Astrocyte of the spinal cord (primary cell): Measurements from ENCODE around the gene LIPM.
A peak's percentile ranks its signal among the peaks of the same experiment; 100 is the strongest.

Experiments used
- DNase-seq: peaks from one replicate; pipeline ENCODE4 v3.0.0; 2011; ENCODE audit warnings: low read depth, low spot score
- H3K4me3 ChIP-seq: 2 replicates; pipeline ENCODE4 v1.5.1; 2011; ENCODE audit warnings: low read depth, mild to moderate bottlenecking, low read length, moderate library complexity
- in situ Hi-C: cut with HindIII; loops from 2 replicates; pipeline ENCODE4 v1.10.0; 2017; ENCODE audit warnings: low sequenced_read_pairs
- TF ChIP-seq, protein P1 (sequence below): IDR thresholded peaks from 2 replicates; pipeline ENCODE4 v1.5.1; 2012; ENCODE audit warnings: low read depth, mild to moderate bottlenecking, low read length, inconsistent platforms

The LIPM gene

DNA sequence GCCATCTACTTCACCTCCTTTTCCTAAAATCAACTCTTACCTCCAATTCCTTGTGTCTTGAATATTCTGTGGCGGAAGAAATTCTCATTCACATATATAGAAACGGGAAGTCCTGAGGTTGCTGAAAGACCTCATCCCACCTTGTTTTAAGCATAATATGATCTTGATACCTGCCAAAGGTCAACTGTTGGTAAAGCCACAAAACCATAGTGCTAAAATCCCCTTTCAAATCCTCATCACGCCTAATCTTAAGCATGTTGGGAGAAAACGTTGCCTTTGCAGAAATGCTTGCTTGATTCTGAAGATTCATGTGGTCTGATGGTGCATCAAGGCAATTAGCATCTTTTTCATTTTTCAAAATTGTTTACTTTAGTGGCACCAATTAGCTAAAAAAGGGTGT lies 40.6 kb downstream of the LIPM start:
- no peak for DNase-seq
- in situ Hi-C loops: no loop called here
- TF ChIP-seq, protein P1, sequence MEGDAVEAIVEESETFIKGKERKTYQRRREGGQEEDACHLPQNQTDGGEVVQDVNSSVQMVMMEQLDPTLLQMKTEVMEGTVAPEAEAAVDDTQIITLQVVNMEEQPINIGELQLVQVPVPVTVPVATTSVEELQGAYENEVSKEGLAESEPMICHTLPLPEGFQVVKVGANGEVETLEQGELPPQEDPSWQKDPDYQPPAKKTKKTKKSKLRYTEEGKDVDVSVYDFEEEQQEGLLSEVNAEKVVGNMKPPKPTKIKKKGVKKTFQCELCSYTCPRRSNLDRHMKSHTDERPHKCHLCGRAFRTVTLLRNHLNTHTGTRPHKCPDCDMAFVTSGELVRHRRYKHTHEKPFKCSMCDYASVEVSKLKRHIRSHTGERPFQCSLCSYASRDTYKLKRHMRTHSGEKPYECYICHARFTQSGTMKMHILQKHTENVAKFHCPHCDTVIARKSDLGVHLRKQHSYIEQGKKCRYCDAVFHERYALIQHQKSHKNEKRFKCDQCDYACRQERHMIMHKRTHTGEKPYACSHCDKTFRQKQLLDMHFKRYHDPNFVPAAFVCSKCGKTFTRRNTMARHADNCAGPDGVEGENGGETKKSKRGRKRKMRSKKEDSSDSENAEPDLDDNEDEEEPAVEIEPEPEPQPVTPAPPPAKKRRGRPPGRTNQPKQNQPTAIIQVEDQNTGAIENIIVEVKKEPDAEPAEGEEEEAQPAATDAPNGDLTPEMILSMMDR: no peak
- no peak overlapping the region for H3K4me3 ChIP-seq

DNA sequence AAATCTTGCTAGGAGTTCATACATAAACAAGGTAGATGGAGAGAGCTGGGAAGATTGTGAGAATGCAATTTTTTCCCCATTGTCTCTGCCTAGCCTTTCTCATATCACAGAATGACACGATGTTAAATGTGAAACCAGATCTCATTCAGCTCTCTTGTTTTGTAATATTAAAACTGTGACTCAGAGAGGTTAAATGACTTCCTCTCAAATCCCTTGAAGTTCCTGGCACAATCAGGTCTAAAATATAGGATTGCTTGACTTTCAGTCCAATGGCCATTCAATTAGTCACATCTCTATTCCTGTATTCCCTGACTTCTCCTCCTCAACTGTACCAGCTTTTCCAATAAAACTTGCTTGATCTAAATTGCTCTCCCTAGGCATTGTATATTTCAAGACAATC lies 46.0 kb downstream of the LIPM start:
- DNase-seq: peak; percentile 77
- in situ Hi-C loops: no loop called here
- H3K4me3 ChIP-seq: no peak overlapping the region
- TF ChIP-seq, protein P1: no peak

DNA sequence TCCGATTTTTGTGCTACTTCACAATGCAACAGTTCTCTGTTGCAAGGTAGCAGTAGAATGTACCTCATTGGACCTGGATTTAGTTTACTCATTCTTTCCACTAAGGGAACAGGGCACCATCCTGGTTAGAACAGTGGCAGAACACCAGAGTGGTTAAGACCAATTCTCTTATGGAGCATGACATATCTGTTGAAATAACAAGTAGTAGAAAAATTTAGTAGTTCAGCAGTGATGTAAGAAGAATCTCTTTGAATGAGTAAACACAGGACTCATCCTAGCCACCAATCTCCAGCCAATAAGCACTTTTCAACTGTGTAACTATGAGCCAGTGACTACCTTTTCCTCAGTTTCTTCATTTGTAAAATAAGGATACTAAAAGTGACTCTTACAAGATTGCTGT lies 46.7 kb downstream of the LIPM start:
- H3K4me3 ChIP-seq: no peak overlapping the region
- in situ Hi-C loops: no loop called here
- TF ChIP-seq, protein P1: no peak
- peak; percentile 32 for DNase-seq

DNA sequence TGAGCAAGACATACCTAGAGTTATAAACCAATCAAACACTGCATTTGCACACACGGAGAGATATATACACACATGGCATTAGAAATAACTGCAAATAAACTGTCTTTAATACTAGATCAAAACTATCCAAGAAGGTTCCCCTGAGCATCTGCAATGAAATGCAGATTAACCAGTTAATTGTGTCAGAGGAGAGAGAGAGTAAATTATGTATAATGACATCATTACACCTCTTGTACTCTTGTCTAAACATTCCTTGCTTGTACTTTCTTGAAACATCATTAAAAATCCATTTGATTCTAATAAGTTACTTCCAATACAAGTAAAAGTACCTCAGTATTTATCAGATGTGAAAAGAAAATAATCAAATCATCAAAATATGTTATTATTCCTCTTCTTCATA lies 48.2 kb downstream of the LIPM start:
- no peak overlapping the region for H3K4me3 ChIP-seq
- in situ Hi-C loops: no loop called here
- no peak for DNase-seq
- TF ChIP-seq, protein P1: no peak

DNA sequence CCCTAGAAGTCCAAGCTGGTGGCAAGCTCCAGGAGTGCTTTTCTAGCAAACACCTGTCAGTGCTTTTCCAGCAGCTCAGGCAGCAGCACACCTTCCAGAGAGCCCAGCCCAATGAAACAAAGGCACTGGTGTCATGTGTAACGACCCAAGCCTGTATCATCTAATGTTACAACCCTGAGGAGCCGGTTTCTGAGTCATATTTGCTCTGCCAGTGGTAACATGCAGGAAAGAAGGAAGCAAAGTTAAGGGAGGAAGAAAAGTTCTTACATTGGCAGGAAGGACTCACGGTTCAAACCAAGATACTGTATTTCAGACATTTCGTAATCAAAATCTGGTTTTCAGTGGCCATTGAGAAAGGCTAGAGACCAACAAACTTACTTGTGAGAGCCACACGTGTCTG lies 49.2 kb downstream of the LIPM start, which contains the start of gene ANKRD22:
Gene ANKRD22, minus strand, starts transcription at position 139 of the 400 bp plus-strand sequence. CDS start 237 bp downstream, outside the sequence.
- peak; percentile 50 for DNase-seq
- H3K4me3 ChIP-seq: no peak within 1 kb of the TSS
- TF ChIP-seq, protein P1: no peak
- in situ Hi-C loops: no loop called here

DNA sequence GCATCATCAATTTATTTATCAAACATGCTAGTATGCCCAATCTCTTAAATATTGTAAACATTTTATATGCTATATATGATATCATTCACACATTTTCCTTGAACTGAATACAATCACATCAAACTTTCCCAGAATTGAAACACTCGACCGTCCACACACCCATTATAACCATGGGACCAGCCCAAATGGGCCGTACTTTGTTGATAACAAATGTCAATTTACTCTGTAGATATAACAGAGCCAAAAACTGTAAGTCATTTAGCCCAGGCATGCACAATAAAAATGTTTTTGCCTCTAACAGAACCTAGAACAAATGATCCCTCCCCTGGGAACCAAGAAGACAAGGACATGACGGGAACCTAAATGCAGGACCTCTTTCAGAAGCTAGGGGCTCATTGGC lies 49.8 kb downstream of the LIPM start:
- DNase-seq: no peak
- H3K4me3 ChIP-seq: no peak overlapping the region
- in situ Hi-C loops: no loop called here
- TF ChIP-seq, protein P1: no peak
